K562 (cell line): ENCODE measurements around the gene XPO4. TPM values are rescaled to one million over a fixed set of nuclear protein-coding genes. Genes with fewer than 3 reads are reported as not detected.

ENCODE experiments used
- ATAC-seq: fragments of 200-7000 bp; cut with Tn5 transposase; 3 replicates; pipeline ENCODE4 v1.9.1; 2020; ENCODE audit warnings: moderate library complexity
- BruUV-seq: library from RNA; stranded (reverse); fragments of 400-500 nt; replicated peaks from 2 replicates; lab custom pipeline; 2021; lab: Mats Ljungman, UMichigan
- CTCF ChIA-PET: fragments of 300-600 bp; formaldehyde crosslinking; extraction: SDS; loops from one replicate; lab custom pipeline; 2021; ENCODE audit warnings: low intra/inter-chr PET ratio; lab: Yijun Ruan, JAX
- POLR2A ChIA-PET: fragments of 300-600, 350-650 bp; sonication (Branson Sonifier 250); formaldehyde crosslinking; extraction: SDS; loops from one replicate; lab custom pipeline; 2021; ENCODE audit warnings: antibody characterized with exemption, inconsistent platforms; lab: Yijun Ruan, JAX
- DNase-seq, 4 experiments: peaks; one replicate each; pipeline versions ENCODE4 v3.0.0 to v3.0.0-alpha.2; 2011 to 2018; ENCODE audit warnings: low spot score in 3 of 4, mixed read lengths in 3 of 4; ENCODE audit errors: extremely low read depth in 1 of 4
- FAIRE-seq: peaks from 2 replicates; lab custom pipeline; 2011; peaks lifted over from hg19 to GRCh38; lab: Jason Lieb, UNC
- H2AFZ ChIP-seq: 2 replicates; pipeline ENCODE4 v1.6.0; 2011; ENCODE audit warnings: low read depth, low read length, control low read depth, inconsistent platforms
- H3K27ac ChIP-seq: fragments of 200-600 bp; 3 replicates; pipeline ENCODE4 v1.8.0; 2011; ENCODE audit warnings: low read depth, mild to moderate bottlenecking, control low read depth, inconsistent platforms, low read length, moderate library complexity, mixed read lengths; ENCODE audit errors: extremely low read depth
- H3K27me3 ChIP-seq, 2 experiments: fragments of 300-600 bp in 1 of 2; 2 replicates in 1 of 2; 3 replicates in 1 of 2; pipeline versions ENCODE4 v1.6.0 to v1.8.0; 2011; ENCODE audit warnings: inconsistent platforms in 2 of 2, low read length in 2 of 2, mild to moderate bottlenecking in 1 of 2, mixed read lengths in 1 of 2, moderate library complexity in 1 of 2; ENCODE audit not compliant: control insufficient read depth in 2 of 2, insufficient read depth in 2 of 2
- H3K36me3 ChIP-seq: fragments of 300-600 bp; 3 replicates; pipeline ENCODE4 v1.8.0; 2011; ENCODE audit warnings: mild to moderate bottlenecking, low read length, inconsistent platforms; ENCODE audit not compliant: control insufficient read depth, insufficient read depth
- H3K4me1 ChIP-seq, 2 experiments: fragments of 200-600 bp in 1 of 2; replicated peaks in 1 of 2; 2 replicates in 1 of 2; 3 replicates in 1 of 2; pipeline versions ENCODE4 v1.5.1 to v1.8.0; 2011; ENCODE audit warnings: inconsistent platforms in 2 of 2, low read length in 2 of 2, mild to moderate bottlenecking in 1 of 2, mixed read lengths in 1 of 2, moderate library complexity in 1 of 2; ENCODE audit not compliant: control insufficient read depth in 2 of 2, insufficient read depth in 2 of 2
- H3K4me2 ChIP-seq: 2 replicates; pipeline ENCODE4 v1.6.1; 2011; ENCODE audit warnings: low read length, control low read depth, inconsistent platforms, mixed read lengths; ENCODE audit not compliant: insufficient read depth
- H3K4me3 ChIP-seq: fragments of 200-600 bp; sonication (generic), shearing (Covaris generic); 2 replicates; pipeline ENCODE4 v1.5.1; 2016; ENCODE audit warnings: control low read depth, inconsistent platforms
- H3K79me2 ChIP-seq: fragments of 200-600 bp; 3 replicates; pipeline ENCODE4 v1.8.0; 2011; ENCODE audit warnings: low read length, inconsistent platforms; ENCODE audit not compliant: control insufficient read depth, insufficient read depth
- H3K9ac ChIP-seq, 2 experiments: 2 replicates each; pipeline versions ENCODE4 v1.6.0 to v1.6.1; 2011; ENCODE audit warnings: low read depth in 2 of 2, low read length in 2 of 2, control low read depth in 1 of 2, inconsistent platforms in 1 of 2, mild to moderate bottlenecking in 1 of 2, mixed read lengths in 1 of 2; ENCODE audit not compliant: insufficient read depth in 1 of 2
- H3K9me1 ChIP-seq: one replicate; pipeline ENCODE4 v1.6.0; 2011; ENCODE audit warnings: inconsistent platforms, mild to moderate bottlenecking, low read length, moderate library complexity; ENCODE audit not compliant: control insufficient read depth, insufficient read depth
- H3K9me3 ChIP-seq: replicated peaks from 2 replicates; pipeline ENCODE4 v1.5.1; 2011; ENCODE audit warnings: low read depth, low read length, inconsistent platforms; ENCODE audit not compliant: control insufficient read depth, insufficient read depth
- H4K20me1 ChIP-seq: replicated peaks from 2 replicates; pipeline ENCODE4 v1.6.1; 2011; ENCODE audit warnings: low read length, inconsistent platforms, mixed read lengths; ENCODE audit not compliant: control insufficient read depth, insufficient read depth
- C11orf30 ChIP-seq: fragments of 450-650 bp; IDR thresholded peaks from 2 replicates; pipeline ENCODE4 v1.6.1; 2016; ENCODE audit warnings: low read depth, mild to moderate bottlenecking
- LARP7 ChIP-seq: fragments of 450-650 bp; IDR thresholded peaks from 2 replicates; pipeline ENCODE4 v1.6.1; 2016
- MAFF ChIP-seq: IDR thresholded peaks from 2 replicates; pipeline ENCODE4 v1.6.1; 2012; ENCODE audit warnings: low read length, improper control_type of control experiment
- MAFG ChIP-seq: fragments of 450-650 bp; conservative IDR thresholded peaks from 2 replicates; pipeline ENCODE4 v1.6.1; 2016; ENCODE audit warnings: missing genetic modification characterization, missing compliant biosample characterization
- MAFK ChIP-seq: IDR thresholded peaks from 2 replicates; pipeline ENCODE4 v1.6.1; 2011; ENCODE audit warnings: low read length, improper control_type of control experiment
- PHF21A ChIP-seq: fragments of 450-650 bp; IDR thresholded peaks from 2 replicates; pipeline ENCODE4 v1.6.1; 2017; ENCODE audit warnings: low read depth, borderline replicate concordance
- ZNF140 ChIP-seq: fragments of 250-450 bp; sonication (Bioruptor Pico); IDR thresholded peaks from 2 replicates; pipeline ENCODE4 v1.8.0; 2021; ENCODE audit warnings: moderate library complexity, mild to moderate bottlenecking, inconsistent platforms
- ZNF316 ChIP-seq: fragments of 450-650 bp; IDR thresholded peaks from 2 replicates; pipeline ENCODE4 v1.6.1; 2016
- ZNF586 ChIP-seq: fragments of 450-650 bp; formaldehyde crosslinking; conservative IDR thresholded peaks from 2 replicates; pipeline ENCODE4 v1.4.0; 2020; ENCODE audit warnings: mild to moderate bottlenecking, moderate library complexity
- WGBS: fragments of 100-300 bp; shearing (Covaris generic); methylation state at CpG from one replicate; pipeline ENCODE4 v1.1.6; 2016; ENCODE audit warnings: low coverage, mixed read lengths; ENCODE audit not compliant: insufficient coverage; ENCODE audit errors: missing lambda C conversion rate; 5-methylcytosine and 5-hydroxymethylcytosine counted together
- in situ Hi-C: fragments of 300-500 bp; cut with MboI; formaldehyde crosslinking; loops from 4 replicates; pipeline ENCODE4 v1.15.0; 2018; ENCODE audit warnings: inconsistent platforms, mixed read lengths
- intact Hi-C: fragments of 100-400 bp; cut with micrococcal nuclease; formaldehyde crosslinking; loops from 2 replicates; pipeline ENCODE4 v1.14.2; 2022
- polyA plus RNA-seq, 8 experiments: library from polyadenylated mRNA; depleted of rRNA in 4 of 8; stranded (reverse) in 5 of 8; unstranded in 3 of 8; fragments of >200 nt; fragmentation: Nextera tagmentation in 2 of 8; fragmentation: Illumina TruSeq in 1 of 8; extraction: Ambion mirVana in 2 of 8; extraction: Trizol in 1 of 8; gene quantifications; 2 replicates each; pipeline versions ENCODE4 v1.2.1 to v1.2.3, GENCODE V29; 2011 to 2014; ENCODE audit warnings: inconsistent platforms in 1 of 8, missing spikeins in 1 of 8
- total RNA-seq, 7 experiments: library from RNA; depleted of rRNA in 6 of 7; stranded (reverse); fragments of >200 nt in 6 of 7; fragmentation: Illumina TruSeq in 2 of 7; extraction: Trizol in 2 of 7; gene quantifications; 2 replicates each; pipeline versions ENCODE4 v1.2.1 to v1.2.3, GENCODE V29; 2011 to 2021; ENCODE audit warnings: low replicate concordance in 1 of 7

Gene XPO4
- total and polyA plus RNA-seq, 9 of the 15 experiments (the other 6 are each of a cell fraction or from before 2014, with no cell fraction given): 5.5 to 25.1 (median 17.5) TPM

DNA sequence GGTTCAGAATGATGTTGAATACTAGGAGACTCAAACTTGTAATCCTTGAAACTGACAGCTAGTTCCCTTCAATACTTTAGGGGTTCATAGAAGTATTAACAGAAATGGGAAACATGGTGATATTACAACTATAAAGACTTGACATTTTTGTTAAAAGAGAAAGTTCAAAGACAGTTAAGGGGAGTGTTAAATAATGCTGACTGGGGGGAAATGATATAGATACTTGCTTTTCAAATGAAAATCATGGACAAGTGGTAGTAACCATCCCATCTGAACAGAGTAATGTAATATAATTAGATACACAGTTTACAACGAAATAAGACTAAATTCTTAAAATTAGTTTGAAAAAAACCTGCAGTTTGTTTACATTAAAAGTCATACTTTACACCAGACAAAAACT lies 122.2 kb downstream of the XPO4 start:
- no peaks in the 10 kb centered on the region for H4K20me1 ChIP-seq
- H3K9ac ChIP-seq: no peak overlapping the region
- no peak for DNase-seq
- H3K9me1 ChIP-seq: no peaks in the 10 kb centered on the region
- peaks cover 46% of the 10 kb centered on the region; the same call in 1 of the 3 replicates for H3K36me3 ChIP-seq
- H3K4me1 ChIP-seq: no peaks in the 10 kb centered on the region
- no peak overlapping the region for H3K27ac ChIP-seq
- FAIRE-seq: no peak
- no peak overlapping the region for H3K4me2 ChIP-seq
- TF ChIP-seq ZNF586 (CRISPR knock-in tag): no peak
- no peak for TF ChIP-seq ZNF140 (CRISPR knock-in tag)
- peak; percentile 78 for TF ChIP-seq C11orf30
- no peak for TF ChIP-seq PHF21A
- TF ChIP-seq MAFK: peak; percentile 71
- peak; percentile 62 for TF ChIP-seq MAFG
- TF ChIP-seq ZNF316: peak; percentile 91
- peak; percentile 71 for TF ChIP-seq MAFF
- no peak for TF ChIP-seq LARP7
- intact Hi-C loops (no loop called here), in situ Hi-C loops (no loop called here)
- no peaks in the 10 kb centered on the region for H3K9me3 ChIP-seq
- ChIA-PET CTCF (no interaction called here), POLR2A (interaction anchor here (0.8 kb wide), 1 partner anchor 67 kb away, joined by 3 read pairs; no protein-coding TSS in a partner anchor)
- no peaks in the 10 kb centered on the region for H3K27me3 ChIP-seq
- H2AFZ ChIP-seq: no peak overlapping the region
- 64% methylated on average over 1 of the region's 1 CpG for WGBS
- ATAC-seq: no peak
- no peaks in the 10 kb centered on the region for H3K79me2 ChIP-seq
- BruUV-seq: no TSS peak
- H3K4me3 ChIP-seq: no peak overlapping the region
